Natural killer cell (primary cell): ENCODE data around the gene AKAP6. TPM values are rescaled to one million over a fixed set of nuclear protein-coding genes. Genes with fewer than 3 reads are reported as not detected.
"Not testable (repeated sequence)": the region's sequence is repeated elsewhere in the genome, so short reads cannot be mapped to it uniquely, and the experiment has no call there.

Experiments
- ATAC-seq, 3 donors: fragments of 150-1000 bp in 2 of 3; fragments of 200-7000 bp in 1 of 3; cut with Tn5 transposase; 1 replicate in 1 of 3; 2 replicates in 2 of 3; pipeline ENCODE4 v1.10.0; 2021; ENCODE audit warnings: mild to moderate bottlenecking in 2 of 3, moderate library complexity in 2 of 3
- DNase-seq, 2 donors: peaks; one replicate each; pipeline versions ENCODE4 v3.0.0 to v3.0.0-alpha.2; 2013 to 2021; ENCODE audit warnings: mixed read lengths in 1 of 2
- H3K27ac ChIP-seq: one replicate; pipeline ENCODE4 v1.5.1; 2013; ENCODE audit warnings: mild to moderate bottlenecking, low read length
- H3K27me3 ChIP-seq: one replicate; pipeline ENCODE4 v1.6.1; 2013; ENCODE audit warnings: low read length; ENCODE audit not compliant: control insufficient read depth, insufficient read depth
- H3K36me3 ChIP-seq: one replicate; pipeline ENCODE4 v1.6.1; 2013; ENCODE audit warnings: low read length; ENCODE audit not compliant: control insufficient read depth, insufficient read depth
- H3K4me1 ChIP-seq: one replicate; pipeline ENCODE4 v1.6.1; 2013; ENCODE audit warnings: low read length; ENCODE audit not compliant: control insufficient read depth, insufficient read depth
- H3K4me3 ChIP-seq: one replicate; pipeline ENCODE4 v1.5.1; 2013; ENCODE audit warnings: low read length
- H3K9me3 ChIP-seq: one replicate; pipeline ENCODE4 v1.6.1; 2013; ENCODE audit warnings: low read length; ENCODE audit not compliant: control insufficient read depth, insufficient read depth
- H3K27ac Mint-ChIP-seq, 2 donors: one replicate each; pipeline ENCODE4 v1.8.0; 2022; ENCODE audit warnings: mild to moderate bottlenecking in 2 of 2, mixed read lengths in 2 of 2, moderate library complexity in 1 of 2
- H3K27me3 Mint-ChIP-seq, 2 donors: one replicate each; pipeline ENCODE4 v1.8.0; 2022; ENCODE audit warnings: low read depth in 2 of 2, mixed read lengths in 2 of 2
- H3K36me3 Mint-ChIP-seq: one replicate; pipeline ENCODE4 v1.8.0; 2022; ENCODE audit warnings: mixed read lengths
- H3K4me1 Mint-ChIP-seq, 2 donors: one replicate each; pipeline ENCODE4 v1.8.0; 2022; ENCODE audit warnings: mixed read lengths in 2 of 2
- H3K4me3 Mint-ChIP-seq: one replicate; pipeline ENCODE4 v1.8.0; 2022; ENCODE audit warnings: mild to moderate bottlenecking, moderate library complexity, mixed read lengths
- H3K9me3 Mint-ChIP-seq, 2 donors: one replicate each; pipeline ENCODE4 v1.8.0; 2022; ENCODE audit warnings: mixed read lengths in 2 of 2
- CTCF ChIP-seq: fragments of 200-600 bp; IDR thresholded peaks from one replicate; pipeline ENCODE4 v1.8.0; 2022; ENCODE audit warnings: antibody characterized with exemption
- WGBS: methylation state at CpG from one replicate; pipeline ENCODE4 v1.1.7; 2013; ENCODE audit warnings: missing lambda C conversion rate; ENCODE audit not compliant: insufficient coverage; 5-methylcytosine and 5-hydroxymethylcytosine counted together
- intact Hi-C: fragments of 100-400 bp; cut with micrococcal nuclease; formaldehyde crosslinking; loops from one replicate; pipeline ENCODE4 v1.14.2; 2022
- total RNA-seq, 4 donors: library from RNA; stranded (reverse); fragments of 120-200 nt in 1 of 4; gene quantifications; one replicate each; pipeline versions ENCODE4 v1.2.3 to v1.2.4, GENCODE V29; 2013 to 2022

The AKAP6 gene
- total RNA-seq, 3 donors from 2014 or later (not counting 1 experiment from before 2014, with no cell fraction given) = 0.21 to 1.3 (median 0.80) TPM

GRCh38 chr14:32367516-32367915 is 38.4 kb downstream of the AKAP6 start:
- TF ChIP-seq CTCF = no peak
- DNase-seq = no peak
- H3K27ac Mint-ChIP-seq = no peak overlapping the region
- Histone ChIP-seq H3K9me3 (no peaks in the 10 kb centered on the region), H3K27ac (no peak overlapping the region), H3K4me3 (no peak overlapping the region), H3K36me3 (no peaks in the 10 kb centered on the region), H3K27me3 (no peaks in the 10 kb centered on the region), H3K4me1 (no peaks in the 10 kb centered on the region)
- ATAC-seq = no peak
- H3K4me1 Mint-ChIP-seq = no peaks in the 10 kb centered on the region
- H3K9me3 Mint-ChIP-seq = peaks cover 0 to 7% of the 10 kb centered on the region in 2 donors
- H3K4me3 Mint-ChIP-seq = no peak overlapping the region
- intact Hi-C loops = no loop called here
- no peaks in the 10 kb centered on the region for H3K36me3 Mint-ChIP-seq
- H3K27me3 Mint-ChIP-seq = peaks cover 0 to under 1% of the 10 kb centered on the region in 2 donors

- DNase-seq = no peak
- no peak overlapping the region for H3K4me3 Mint-ChIP-seq
- H3K4me3 ChIP-seq = no peak overlapping the region
- no peaks in the 10 kb centered on the region for H3K36me3 Mint-ChIP-seq
- H3K27me3 ChIP-seq = no peaks in the 10 kb centered on the region
- no peak overlapping the region for H3K27ac ChIP-seq
- no peak overlapping the region for H3K27ac Mint-ChIP-seq
- no peaks in the 10 kb centered on the region for H3K4me1 Mint-ChIP-seq
- no peaks in the 10 kb centered on the region for H3K4me1 ChIP-seq
- H3K36me3 ChIP-seq = no peaks in the 10 kb centered on the region
- WGBS = 91% methylated on average over 3 of the region's 3 CpGs
- intact Hi-C loops = no loop called here
- peaks cover 0 to 6% of the 10 kb centered on the region in 2 donors for H3K9me3 Mint-ChIP-seq
- no peak for TF ChIP-seq CTCF
- H3K9me3 ChIP-seq = no peaks in the 10 kb centered on the region
- no peaks in the 10 kb centered on the region for H3K27me3 Mint-ChIP-seq
- no peak for ATAC-seq
Measured at GRCh38 chr14:32368107-32368506, 39.0 kb downstream of the AKAP6 start.

- 80% methylated on average over 1 of the region's 1 CpG for WGBS
- Mint-ChIP-seq H3K4me1 (no peaks in the 10 kb centered on the region), H3K36me3 (no peaks in the 10 kb centered on the region), H3K9me3 (peaks cover 0 to 5% of the 10 kb centered on the region in 2 donors), H3K27ac (no peak overlapping the region), H3K27me3 (no peaks in the 10 kb centered on the region), H3K4me3 (no peak overlapping the region)
- intact Hi-C loops = no loop called here
- DNase-seq (no peak), ATAC-seq (no peak)
- no peaks in the 10 kb centered on the region for H3K36me3 ChIP-seq
- no peaks in the 10 kb centered on the region for H3K4me1 ChIP-seq
- no peak for TF ChIP-seq CTCF
- no peak overlapping the region for H3K4me3 ChIP-seq
- H3K9me3 ChIP-seq = no peaks in the 10 kb centered on the region
- H3K27me3 ChIP-seq = no peaks in the 10 kb centered on the region
- no peak overlapping the region for H3K27ac ChIP-seq
Measured at GRCh38 chr14:32370714-32371113, 41.6 kb downstream of the AKAP6 start.

- DNase-seq = no peak
- Mint-ChIP-seq H3K4me3 (no peak overlapping the region), H3K4me1 (no peaks in the 10 kb centered on the region), H3K36me3 (no peaks in the 10 kb centered on the region), H3K9me3 (peaks cover 0 to 2% of the 10 kb centered on the region in 2 donors), H3K27me3 (no peaks in the 10 kb centered on the region), H3K27ac (no peak overlapping the region)
- H3K36me3 ChIP-seq = no peaks in the 10 kb centered on the region
- intact Hi-C loops = no loop called here
- H3K27me3 ChIP-seq = no peaks in the 10 kb centered on the region
- ATAC-seq = no peak
- no peak overlapping the region for H3K27ac ChIP-seq
- TF ChIP-seq CTCF = no peak
- no CpG with 5 or more reads among the region's 2 CpGs for WGBS
- no peaks in the 10 kb centered on the region for H3K4me1 ChIP-seq
- no peak overlapping the region for H3K4me3 ChIP-seq
- no peaks in the 10 kb centered on the region for H3K9me3 ChIP-seq
Measured at GRCh38 chr14:32372154-32372553, 43.1 kb downstream of the AKAP6 start.

GRCh38 chr14:32373174-32373573 is 44.1 kb downstream of the AKAP6 start:
- H3K27ac Mint-ChIP-seq, H3K9me3 ChIP-seq, H3K36me3 Mint-ChIP-seq, H3K9me3 Mint-ChIP-seq, H3K4me3 ChIP-seq, H3K4me3 Mint-ChIP-seq, H3K27ac ChIP-seq, H3K27me3 Mint-ChIP-seq, intact Hi-C loops, DNase-seq, ATAC-seq, H3K4me1 ChIP-seq, H3K27me3 ChIP-seq, H3K36me3 ChIP-seq, H3K4me1 Mint-ChIP-seq: not testable (repeated sequence)
- 90% methylated on average over 3 of the region's 3 CpGs for WGBS
